Hematopoietic multipotent progenitor cell treated with erythropoietin and hydrocortisone succinate and interleukin-3 and kit ligand, for 6 days (in vitro differentiated cells): ENCODE data around the gene COLEC12.
A peak's percentile ranks its signal among the peaks of the same experiment; 100 is the strongest.

ENCODE experiments used
- DNase-seq: peaks from one replicate; pipeline ENCODE4 v3.0.0-alpha.2; 2015

COLEC12 gene

DNA sequence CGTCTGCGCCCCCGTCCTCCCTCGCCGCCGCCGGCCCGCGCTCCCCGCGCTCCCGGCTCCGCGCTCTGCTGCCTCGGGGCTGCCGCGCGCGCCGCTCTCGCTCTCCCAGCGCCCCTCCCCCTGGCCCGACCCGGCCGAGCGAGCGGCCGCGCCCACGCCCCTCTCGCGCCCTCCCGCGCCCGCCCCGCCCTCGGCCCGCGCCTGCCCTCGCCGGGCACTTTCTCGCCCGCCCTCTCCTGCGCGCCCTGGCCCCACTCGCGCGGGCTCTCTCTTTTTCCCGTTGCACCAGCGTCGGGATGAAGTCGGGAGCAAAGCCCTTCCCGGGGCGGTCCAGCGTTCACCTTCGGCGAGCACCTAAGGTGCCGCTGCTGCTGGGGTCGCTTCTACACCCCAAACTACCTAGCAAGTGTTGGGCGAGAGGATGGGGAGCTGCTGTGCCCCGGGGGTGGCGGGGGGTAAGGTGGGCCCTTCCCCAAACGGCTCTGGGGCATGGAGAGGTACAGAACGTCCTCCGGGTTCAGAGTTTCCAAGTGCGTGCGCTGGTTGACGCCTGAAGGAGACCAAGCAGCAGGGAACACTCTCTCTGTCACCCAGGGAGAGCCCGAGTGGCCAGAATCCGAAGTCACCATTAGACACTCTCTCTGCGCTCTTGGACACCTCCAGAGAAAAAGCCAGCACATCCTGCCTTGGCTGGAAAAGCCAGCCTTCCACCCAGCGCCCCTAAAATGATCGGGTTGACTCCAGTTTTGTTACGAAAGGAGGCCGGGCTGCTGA is at the start of gene COLEC12:
COLEC12 (minus strand) TSS at position 70 of the 774 bp plus-strand sequence. CDS start 187 bp downstream, outside the sequence.
- peak; percentile 20 for DNase-seq

DNA sequence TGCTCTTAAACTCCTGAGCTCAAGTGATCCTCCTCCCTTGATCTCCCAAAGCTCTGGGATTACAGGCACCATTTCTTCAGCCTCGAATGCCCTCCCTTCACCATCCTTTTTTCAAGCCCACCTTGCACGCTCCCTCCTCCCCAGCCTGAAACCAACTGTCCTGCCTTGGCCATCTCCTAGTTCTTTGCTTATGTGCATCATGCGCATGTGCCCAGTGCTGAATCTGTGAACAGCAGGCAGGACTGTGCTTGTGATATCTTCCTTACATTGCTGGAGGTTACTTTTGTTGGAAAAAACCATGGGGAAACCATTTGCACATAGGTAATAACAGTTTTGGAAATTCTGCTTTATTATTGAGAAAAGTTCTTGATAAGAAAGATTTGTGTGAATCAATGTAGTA is 49.5 kb upstream of the COLEC12 start:
- DNase-seq: no peak

DNA sequence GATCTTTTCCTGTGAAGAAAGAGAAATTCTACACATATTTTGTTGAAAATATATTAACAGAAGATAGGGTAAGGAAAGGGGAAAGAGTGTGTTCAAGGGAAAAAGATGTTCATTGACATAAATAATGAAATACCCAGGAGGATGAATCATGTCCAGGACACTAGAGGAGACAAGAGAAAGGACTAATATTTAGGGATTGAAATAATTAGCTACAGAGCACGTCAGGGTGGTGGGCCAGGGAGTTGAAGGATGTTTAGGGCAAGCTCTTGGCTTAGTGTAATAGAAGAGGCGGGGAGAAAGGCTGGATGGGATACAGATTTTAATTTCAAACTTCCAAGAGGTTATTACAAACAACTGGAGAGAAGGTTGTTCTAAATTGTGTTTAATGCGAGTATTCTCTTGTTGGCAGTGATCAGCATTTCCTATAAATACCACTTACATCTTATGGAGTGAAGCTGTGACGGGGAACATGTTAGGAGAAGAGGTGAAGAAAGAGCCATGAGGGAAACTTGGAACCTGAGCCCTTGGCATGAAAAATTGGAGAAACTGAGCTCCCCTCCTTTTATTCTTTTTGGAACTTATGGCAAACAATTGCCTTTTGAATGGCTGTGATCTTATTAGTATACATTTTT is 43.1 kb upstream of the COLEC12 start:
- no peak for DNase-seq

DNA sequence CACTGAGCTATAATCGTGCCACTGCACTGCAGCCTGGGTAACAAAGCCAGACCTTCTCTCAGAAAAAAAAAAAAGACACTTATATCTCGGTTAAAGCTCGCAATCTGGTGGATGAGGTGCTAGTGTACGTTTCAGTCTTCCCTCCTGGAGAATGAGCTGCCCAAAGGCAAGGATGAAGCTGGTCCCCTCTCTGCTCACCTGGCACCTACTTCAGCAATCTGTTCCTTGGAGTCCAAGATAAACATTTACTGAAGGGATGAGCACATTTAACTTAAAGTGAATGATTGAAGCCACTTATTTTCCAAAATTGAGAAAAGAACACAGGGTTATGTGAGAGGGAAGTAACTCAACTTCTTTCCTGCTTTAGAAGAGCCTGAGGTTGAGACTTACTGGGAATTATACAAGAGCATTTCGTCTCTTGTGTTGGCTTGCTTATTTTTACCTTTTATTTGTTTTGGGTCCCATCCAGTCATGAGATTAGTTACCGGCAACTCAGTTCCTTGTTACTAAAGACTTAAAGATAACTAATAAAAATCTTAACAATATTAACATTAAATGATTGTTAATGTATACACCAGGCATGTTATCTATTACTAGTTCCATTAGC is 33.6 kb upstream of the COLEC12 start:
- DNase-seq: no peak

DNA sequence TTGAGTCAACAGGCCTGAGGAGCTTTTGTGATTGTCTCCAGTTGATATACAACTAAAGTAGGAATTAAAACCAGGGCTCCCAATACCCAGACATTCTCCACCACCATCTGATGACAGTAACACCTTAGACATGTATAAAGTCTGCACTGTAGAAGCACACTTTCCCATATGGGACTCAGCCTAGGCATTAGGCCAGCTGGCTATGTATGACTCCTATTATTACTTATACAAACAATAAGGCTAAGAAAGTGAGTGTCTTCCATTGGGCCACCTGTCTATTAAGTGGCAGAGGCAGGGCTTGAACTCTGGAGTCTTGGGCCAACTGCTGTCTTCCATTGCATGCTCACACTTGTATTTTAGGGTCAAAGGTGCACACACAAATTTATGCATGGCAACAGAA is 32.1 kb upstream of the COLEC12 start:
- DNase-seq: no peak

DNA sequence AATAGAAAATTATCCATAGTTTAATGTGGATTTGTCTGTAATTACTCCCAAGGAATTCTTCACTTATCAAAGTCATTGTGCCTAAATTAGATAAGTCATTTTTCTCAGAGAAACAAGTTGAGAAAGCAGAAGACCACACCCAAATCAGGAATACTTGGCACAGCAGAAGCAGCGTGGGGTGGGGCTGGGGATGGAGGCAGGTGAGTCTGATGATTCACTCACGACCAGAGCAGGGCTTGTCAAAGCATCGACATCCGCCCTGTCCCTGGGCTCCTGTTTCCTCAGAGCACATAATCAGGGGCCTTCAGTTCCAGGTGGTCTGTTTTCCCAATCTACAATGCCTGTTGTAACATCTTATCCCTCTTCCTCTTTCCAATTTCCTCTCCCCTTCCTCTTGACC is 31.5 kb upstream of the COLEC12 start:
- no peak for DNase-seq

DNA sequence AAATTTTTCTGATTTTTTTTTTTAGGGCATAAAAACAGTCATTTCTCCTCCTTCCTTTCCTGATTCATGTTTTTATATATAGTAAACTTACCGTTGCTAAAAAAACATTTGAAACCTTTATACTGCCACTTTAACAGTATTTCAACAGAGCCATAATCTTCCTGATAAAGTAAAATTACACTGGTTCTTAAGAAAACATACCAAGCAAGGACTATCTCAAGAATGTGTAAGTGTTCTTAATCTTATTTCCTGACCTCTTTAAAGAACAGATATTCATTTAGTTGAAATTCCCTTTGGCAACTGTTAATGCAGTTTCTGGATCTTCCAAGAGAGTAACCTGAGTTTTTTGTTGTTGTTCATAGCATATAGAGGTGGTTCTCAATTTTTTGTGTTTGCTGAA is 26.6 kb upstream of the COLEC12 start:
- no peak for DNase-seq

DNA sequence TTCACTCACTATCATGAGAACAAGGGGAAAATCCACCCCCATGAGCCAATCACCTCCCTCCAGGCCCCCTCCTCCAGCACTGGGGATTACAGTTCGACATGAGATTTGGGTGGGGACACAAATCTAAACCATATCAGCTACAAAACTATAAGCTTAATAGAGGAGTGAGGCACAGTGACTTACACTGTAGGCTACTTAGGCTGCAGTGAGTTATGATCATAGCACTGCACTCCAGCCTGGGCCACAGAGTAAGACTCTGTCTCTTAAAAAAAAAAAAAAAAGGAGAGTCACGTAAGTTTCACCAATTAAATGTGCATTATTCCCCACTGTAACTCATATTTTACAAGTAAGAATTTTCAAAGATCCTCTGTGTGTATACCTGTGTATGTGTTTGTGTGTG is 26.2 kb upstream of the COLEC12 start:
- DNase-seq: no peak

DNA sequence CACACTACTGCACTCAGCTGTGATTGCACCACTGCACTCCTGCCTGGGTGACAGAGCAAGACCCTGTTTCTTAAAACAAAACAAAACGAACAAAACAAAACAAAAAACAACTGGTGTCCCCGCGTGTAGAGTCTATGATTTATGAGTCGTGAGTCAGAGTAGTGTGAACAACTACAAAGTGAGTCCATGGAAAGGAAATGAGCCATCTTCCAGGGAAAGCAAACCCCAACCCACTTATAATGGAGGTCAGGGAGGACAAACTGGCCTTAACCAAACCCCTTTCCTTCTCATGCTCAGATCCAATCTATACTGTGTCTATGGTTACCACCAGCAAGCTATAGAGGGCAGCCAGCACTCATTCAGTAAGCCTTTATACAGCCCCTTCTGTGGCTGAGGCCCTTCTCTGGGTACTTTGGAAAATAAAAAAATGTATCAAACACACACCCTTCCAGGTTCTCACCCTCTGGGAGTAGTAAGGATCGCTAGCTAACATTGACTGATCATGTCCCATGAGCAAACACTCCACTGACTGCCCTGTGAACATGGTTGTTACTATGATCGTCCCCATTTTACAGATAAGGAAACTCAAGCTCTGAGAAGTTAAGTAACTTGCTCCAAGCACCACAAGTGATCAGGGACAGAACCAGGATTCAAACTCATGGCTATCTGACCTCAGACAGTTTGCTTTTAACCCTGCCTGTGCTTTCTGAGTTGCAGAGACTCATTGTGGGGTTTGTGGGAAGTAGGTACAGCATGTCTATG is 24.7 kb upstream of the COLEC12 start:
- no peak for DNase-seq

DNA sequence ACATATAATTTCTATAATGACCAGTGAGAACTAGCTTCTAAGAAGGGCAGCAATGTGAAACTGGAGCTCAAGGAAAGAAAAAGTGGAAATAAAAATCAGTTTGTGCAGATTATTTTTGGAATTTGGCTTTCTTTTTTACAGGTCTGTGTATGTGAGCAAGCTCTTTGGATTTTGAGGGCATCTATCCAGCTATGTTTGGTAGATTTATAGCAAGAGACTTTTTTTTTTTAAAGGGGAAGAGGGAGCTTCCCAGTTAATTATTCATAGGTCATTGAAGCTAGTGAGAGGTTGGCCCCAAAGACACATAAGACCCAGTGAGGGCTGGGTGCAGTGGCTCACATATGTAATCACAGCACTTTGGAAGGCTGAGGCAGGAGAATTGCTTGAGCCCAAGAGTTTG is 24.0 kb upstream of the COLEC12 start:
- DNase-seq: no peak

DNA sequence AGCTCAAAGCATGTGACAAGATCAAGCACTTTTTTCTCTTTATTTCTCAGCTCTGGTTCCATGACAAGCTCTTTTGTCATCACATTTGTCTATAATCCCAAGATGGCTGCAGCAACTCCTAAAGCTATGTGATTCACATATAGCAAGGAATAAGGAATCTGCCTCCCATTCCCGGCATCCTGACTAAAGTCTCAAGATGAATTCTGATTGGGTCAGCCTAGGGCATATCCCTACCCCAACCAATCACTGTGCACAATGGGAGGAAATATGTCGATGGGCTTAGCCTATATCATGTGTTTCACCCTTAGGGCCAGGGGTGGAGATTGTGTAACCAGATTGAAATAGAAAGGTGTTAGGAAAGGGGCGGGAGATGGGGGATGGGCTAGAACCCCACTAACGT is 23.1 kb upstream of the COLEC12 start:
- no peak for DNase-seq

DNA sequence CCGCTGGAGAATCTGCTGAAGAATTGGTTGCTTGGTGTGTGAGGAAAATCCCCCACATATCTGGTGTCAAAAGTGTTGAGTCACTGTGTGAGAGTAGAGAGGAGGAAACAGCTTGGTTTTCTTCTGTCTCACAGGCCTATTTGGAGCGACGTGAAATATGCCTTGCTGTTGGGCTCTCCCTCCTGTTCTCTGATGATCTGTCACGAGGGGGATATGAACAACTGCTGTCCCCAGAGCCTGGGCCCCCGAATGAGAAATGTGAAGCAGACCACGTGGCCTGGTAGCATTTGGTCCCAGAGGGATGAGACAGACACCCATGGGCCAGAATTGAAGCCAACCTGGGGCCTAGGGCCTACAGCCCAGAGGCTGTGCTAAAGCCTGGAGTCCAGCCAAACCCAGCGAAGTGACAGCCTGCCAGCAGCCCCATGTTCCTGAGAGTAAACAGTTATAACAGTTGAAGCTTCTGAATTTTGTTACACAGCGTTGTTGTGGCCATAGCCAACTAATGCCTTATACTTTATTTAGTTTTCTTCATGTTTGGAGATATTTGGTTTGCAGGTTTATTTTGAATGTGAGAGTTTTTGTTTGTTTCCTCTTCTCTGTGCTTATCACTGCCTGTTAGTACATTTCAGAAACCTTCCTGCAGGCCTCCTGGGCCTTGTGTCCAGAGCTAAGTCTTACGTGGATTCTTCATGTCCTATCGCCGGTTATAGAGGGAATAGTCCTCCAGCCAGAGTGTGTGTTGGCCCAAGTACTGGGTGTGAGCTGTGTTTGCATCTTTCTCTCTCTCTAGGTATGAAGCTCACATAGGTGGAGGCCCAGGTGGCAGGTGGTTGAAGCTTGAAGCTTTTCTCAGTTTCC is 18.7 kb upstream of the COLEC12 start:
- DNase-seq: peak; percentile 77

DNA sequence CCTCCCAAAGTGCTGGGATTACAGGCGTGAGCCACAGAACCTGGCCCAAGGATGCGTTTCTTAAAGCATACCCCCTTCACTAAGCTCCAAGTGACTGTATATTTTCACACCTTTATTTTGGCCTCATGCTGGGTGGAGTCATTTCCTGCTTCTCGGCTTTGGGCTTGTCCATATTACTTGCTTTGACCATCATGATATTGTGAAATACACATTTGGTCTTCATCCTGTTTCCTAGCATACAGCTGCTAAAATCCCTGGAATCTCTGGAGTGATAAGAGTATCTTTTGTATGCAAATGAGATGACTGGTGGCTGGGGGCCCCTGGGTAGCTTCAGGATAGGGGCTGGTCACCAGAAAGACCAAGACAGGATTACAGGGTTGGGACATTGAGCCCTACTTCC is 17.6 kb upstream of the COLEC12 start:
- DNase-seq: no peak

DNA sequence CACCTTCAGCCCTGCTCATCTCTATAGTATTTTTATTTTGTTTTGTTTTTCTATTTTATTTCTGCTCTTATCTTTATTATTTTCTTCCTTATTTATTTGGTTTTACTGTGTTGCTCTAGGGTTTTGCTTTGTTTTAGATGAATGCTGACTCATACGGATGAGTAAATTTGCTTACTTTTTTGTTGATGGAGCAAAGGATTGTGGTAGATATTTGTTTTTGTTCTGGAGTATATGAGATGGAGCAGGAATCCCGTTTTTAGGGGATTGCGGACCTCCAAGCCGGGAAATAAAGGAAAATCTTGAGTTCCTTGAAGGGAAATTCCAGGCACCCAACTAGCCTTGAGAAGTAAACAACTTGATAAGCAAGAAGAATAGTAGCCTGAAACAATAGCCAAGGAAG is 15.3 kb upstream of the COLEC12 start:
- no peak for DNase-seq

DNA sequence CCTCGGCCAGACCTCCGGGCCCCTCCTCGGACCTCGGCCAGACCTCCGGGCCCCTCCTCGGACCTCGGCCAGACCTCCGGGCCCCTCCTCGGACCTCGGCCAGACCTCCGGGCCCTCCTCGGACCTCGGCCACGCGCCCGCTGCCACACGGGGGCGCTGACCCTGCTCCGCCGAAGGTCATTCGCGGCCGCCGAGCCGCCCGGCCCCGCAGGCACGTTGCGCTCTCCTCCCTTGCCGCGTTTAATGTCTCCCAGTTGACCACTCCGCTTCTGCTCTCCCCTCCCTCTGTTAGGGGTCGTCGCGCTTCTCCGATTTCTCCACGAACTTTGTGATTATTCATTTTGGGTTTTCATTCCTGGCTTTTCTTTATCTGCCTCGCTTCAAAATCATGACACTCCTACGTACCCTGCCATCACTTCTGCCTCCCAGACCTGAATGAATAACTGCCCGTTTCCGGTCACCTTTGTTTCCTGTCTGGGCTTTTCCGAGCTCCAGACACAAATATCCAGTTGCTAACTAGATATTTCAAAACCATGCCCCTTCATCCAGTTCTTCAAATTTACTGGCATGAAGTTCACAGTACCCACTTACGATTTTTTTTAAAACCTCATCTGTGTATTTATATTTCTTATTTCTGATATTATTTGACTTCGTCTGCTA is 14.8 kb upstream of the COLEC12 start:
- DNase-seq: no peak

DNA sequence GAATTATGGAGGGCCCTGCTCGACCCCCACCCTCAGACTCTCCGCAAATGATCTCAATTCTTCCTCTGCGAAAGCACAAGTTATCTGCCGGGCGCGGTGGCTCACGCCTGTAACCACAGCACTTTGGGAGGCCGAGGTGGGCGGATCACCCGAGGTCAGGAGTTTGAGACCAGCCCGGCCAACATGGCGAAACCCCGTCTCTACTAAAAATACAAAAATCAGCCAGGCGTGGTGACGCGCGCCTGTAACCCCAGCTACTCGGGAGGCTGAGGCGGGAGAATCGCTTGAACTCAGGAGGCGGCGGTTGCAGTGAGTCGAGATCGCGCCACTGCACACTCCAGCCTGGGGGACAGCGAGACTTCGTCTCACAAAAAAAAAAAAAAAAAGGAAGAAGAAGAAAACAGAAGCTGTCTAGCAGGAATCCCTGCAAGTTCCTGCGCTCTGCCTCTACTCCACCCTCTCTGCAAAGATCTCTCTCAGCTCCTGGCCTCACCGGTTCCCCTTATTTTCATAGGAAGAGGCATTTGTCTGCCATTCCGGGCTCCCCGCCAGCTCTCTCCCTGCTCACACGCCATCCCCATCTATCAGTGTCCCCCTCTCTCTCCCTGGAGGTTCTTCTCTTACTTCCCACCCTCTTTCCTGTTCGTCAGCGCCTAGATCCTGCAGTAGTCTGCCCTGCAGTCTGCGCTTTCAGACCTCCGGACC is 13.5 kb upstream of the COLEC12 start:
- DNase-seq: no peak

DNA sequence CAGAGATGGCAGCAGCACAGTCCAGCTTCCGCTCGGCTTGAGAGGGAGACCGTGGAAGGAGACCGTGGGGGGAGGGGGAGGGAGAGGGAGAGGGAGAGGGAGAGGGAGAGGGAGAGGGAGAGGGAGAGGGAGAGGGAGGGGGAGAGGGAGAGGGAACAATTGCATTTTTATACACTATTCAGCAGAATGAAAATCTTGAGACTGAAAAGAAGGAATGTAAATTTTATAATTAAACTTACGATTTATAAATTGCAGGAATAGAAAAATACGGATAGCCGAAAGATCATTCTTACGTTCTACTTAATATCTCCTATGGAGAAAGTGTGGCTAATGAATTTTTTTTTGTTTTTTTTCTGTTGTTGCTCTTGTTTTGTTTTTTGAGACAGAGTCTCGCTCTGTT is 12.5 kb upstream of the COLEC12 start:
- no peak for DNase-seq

DNA sequence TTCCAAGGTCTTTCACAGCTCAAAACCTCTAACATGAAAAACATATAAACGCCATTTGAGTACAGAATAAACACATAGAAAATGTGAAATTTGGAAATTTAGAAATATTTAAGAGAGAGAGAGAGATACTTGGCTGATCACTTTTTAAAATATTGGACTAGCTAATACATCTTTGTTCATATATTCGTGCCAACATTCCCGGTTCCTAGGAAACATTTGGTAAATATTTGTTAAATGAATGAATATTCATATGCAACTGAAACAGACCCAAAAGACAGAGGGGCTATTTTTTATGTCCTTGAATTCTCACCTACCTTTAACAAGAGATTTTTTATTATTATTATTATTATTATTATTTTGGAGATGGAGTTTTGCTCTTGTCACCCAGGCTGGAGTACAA is 8.3 kb upstream of the COLEC12 start:
- DNase-seq: no peak

DNA sequence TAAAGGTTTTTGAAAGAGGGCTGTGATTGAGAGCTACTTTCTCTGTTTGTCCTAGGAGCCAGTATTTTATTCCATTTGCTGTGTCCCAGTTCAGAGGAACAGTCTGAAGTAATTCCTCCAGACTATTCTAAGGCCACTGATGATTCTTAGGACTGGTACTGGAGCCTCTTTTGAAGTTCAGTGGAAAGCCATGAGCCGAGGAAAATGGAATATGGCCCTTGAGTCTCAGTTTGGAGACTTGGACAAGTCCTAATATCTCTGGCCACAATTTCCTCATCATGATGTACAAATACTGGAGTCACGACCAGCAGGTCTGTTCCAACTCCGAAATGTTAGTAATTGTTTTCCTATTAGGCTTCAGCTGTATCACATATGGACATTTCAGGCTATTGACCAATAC is 7.1 kb upstream of the COLEC12 start:
- DNase-seq: no peak

DNA sequence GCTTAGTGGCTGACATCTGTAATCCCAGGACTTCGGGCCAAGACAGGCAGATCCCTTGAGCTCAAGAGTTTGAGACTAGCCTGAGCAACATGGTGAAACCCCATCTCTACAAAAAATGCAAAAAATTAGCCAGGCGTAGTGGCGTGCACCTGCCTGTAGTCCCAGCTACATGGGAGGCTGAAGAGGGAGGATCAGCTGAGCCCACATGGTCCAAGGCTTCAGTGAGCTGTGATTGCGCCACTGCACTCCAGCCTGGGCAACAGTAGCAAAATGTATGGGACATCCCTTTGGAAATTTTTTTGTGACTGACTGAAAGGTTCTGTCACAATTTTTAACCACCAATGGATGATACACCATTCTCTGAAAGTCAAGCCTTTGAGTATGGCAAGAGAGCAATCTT is 6.3 kb upstream of the COLEC12 start:
- DNase-seq: no peak

DNA sequence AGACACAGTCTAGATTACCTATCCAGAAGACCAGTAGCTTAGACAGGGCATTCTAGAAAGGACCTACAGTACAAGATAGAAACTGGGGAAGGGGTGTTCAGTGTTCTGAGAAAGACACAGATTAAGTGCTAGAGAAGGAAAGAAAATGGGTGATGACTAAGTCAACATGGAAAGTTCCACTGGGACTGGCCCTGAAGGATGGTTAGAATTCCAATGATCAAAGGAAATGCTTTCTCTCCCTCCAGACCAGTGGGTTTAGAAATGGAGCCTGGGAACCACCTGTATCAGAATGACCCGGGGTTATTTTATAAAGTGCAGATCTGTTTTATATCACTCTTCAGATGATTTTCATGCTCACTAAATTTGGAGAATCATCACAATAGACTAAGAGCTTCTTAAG is 5.8 kb upstream of the COLEC12 start:
- DNase-seq: no peak
